Activated CD8-positive, alpha-beta memory T cell treated with anti-CD3 and anti-CD28 coated beads, Interleukin-2, amount 50 U/mL, for 1 hour (primary cell): ENCODE measurements around the gene RXFP3.
"Not testable (repeated sequence)": the region's sequence is repeated elsewhere in the genome, so short reads cannot be mapped to it uniquely, and the experiment has no call there.

Experiments used
- DNase-seq: peaks from one replicate; pipeline ENCODE4 v3.0.0-alpha.2; 2020; ENCODE audit errors: extremely low read depth

Gene RXFP3

GRCh38 chr5:33936381-33937016 lies at the start of gene RXFP3:
Gene RXFP3 (plus strand): TSS chr5:33936386. CDS start chr5:33936741, 355 bp downstream.
- DNase-seq, result no peak

- DNase-seq, result no peak
These were observed 48.9 kb upstream of the RXFP3 start for GRCh38 chr5:33887268-33887667.

GRCh38 chr5:33888587-33888986 lies 47.6 kb upstream of the RXFP3 start:
- no peak for DNase-seq

DNA sequence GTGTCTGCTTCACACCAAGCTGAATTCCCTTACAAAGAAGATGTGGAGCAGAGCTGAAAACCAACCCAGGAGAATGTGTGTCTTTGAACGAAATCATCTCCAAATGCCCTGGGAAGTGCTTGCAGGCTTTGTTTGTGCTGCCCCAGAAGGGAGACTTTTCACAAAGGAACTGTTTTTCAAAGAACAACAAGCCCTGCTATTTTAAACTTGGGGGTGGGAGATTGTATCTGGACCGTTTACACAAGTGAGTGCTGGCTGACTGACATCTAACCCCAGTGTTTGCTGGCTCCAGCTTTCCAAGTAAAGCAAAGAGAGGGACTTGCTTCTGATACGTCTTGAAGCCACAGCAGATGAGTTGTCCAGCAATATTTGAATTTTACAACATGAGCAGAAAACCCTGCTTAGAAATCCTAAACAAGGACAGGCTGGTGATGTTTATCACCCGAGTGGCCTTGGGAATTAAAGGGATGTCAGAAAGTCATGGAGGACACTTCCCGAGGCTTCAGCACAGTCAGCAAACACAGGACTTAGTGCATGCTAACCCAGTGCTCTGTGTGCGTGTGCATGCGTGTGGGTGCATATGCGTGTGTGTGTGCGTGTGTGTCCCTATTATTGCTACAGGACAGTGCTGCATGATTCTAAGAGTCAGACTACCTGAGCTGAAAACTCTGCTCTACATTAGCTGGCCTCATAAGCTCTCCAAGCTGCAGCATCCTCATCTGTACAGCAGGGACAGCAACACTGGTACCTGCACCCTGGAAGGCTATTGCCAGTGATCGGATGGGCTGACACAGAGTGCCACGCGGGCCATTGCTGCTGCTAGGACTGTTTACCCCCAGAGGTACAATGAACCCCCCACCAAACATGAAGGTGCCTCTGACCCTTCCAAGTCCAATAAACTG lies 45.8 kb upstream of the RXFP3 start:
- no peak for DNase-seq

GRCh38 chr5:33891446-33891787 lies 44.8 kb upstream of the RXFP3 start:
- no peak for DNase-seq

DNA sequence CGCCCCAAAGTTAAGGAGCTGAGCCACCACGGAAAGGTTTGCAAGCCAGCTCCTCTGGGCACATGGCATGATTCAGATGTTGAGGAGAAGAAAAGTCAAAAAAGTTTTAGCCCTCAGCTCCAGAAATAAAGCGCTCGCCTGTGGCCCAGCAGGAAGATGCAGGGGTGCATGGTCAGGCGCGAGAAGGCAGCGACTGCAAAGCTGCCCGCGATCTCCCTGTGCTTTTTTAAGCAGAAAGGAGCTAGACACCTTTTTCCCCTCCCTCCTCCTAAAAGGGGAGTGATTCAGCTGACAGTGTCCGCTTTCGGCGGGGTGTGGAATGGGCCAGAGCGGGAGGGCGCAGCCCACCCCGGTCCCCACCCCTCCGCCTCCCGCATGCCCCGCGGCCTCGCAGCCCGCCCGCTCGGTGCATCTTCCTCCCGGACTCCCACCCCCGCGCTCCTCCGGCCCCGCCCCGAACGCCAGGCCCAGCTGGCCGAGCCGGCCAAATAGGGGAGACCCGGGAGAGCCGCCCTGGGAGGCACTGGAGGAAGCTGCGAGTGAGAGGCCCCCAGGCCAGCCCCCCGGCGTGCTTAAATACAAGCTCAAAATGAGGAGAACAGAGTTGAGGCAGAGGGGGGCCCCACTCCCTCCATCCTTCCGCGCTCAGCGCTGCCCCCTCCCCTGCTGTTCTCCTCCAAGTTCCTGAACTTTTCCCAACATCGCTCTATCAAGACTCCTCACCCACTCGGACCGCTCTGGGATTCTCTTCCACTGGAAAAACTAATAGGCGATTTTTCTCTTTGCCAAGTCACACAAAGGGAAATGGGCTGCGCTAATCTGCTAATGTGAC lies 44.2 kb upstream of the RXFP3 start, which contains the start of gene ADAMTS12:
TSS of gene ADAMTS12 (minus strand) at position 203 of the 832 bp plus-strand sequence. CDS start at position 69, 134 bp downstream.
- no peak for DNase-seq

- no peak for DNase-seq
These were observed 43.5 kb upstream of the RXFP3 start for GRCh38 chr5:33892620-33893137.

DNA sequence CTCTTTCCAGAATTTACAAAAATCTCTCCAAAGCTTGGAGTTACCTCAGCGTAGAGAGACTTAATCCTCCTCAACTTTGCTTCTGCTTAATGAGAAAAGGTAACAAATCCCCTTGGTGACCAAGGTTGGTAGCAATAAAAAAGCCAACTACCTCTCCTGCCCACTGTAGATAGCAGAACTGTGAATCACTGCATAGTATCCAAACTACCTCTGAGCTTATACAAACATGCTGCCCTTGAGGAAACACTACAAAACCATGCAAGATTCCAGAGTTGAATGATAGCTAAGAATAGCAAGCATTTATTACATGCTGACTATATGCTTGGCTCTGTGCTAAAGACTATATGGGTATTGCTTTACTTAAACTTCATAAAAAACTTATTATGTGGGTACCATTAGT lies 41.6 kb upstream of the RXFP3 start:
- no peak for DNase-seq

DNA sequence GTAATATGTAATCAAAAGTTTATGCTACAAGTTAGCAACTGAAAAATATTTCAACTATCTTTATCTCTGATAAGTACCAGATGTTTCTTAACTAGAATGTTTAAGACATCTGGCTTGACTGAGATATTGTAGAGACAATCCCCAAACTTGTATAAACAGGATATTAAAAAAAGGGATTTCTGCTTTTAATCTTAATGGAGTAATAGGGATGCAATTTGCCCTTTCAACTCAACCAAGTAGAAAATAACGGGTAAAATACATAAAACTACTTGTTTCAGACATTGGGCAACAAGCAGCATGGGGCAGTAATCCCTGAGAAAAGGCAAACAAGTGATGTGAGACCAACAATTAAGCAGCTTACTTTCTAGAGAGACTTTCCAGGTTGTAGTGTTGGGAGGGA lies 35.0 kb upstream of the RXFP3 start:
- no peak for DNase-seq

- DNase-seq, result no peak
These were observed 33.1 kb upstream of the RXFP3 start for GRCh38 chr5:33903118-33903517.

- DNase-seq, result no peak
These were observed 30.8 kb upstream of the RXFP3 start for GRCh38 chr5:33905381-33905780.

GRCh38 chr5:33906248-33906647 lies 29.9 kb upstream of the RXFP3 start:
- DNase-seq, result not testable (repeated sequence)

DNA sequence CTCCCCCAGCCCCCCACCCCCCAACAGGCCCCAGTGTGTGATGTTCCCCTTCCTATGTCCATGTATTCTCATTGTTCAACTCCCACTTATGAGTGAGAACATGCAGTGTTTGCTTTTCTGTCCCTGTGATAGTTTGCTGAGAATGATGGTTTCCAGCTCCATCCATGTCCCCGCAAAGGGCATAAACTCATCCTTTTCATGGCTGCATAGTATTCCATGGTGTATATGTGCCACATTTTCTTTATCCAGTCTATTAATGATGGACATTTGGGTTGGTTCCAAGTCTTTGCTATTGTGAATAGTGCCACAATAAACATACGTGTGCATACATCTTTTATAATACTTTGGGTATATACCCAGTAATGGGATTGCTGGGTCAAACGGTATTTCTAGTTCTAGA lies 21.3 kb upstream of the RXFP3 start:
- DNase-seq, result not testable (repeated sequence)

- no peak for DNase-seq
These were observed 15.2 kb upstream of the RXFP3 start for GRCh38 chr5:33921002-33921401.

DNA sequence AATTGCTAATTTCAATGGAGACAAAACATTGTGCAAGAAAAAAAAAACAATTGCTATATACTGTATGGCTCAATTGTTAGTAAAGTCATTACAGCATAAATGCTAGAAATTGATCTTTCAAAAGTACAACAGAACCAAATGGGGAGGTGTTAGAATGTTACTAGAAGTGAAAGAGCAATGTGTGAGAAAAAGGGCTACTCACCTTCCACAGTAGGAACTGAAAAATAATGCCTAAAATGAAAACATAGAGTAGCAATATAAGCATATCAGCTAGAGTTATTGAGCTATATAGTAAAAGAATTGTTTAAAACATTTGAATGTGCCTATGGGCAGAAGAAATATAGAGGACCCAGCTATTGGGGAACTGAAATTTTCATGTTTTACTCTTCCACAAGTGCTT lies 10.9 kb upstream of the RXFP3 start:
- DNase-seq, result no peak

DNA sequence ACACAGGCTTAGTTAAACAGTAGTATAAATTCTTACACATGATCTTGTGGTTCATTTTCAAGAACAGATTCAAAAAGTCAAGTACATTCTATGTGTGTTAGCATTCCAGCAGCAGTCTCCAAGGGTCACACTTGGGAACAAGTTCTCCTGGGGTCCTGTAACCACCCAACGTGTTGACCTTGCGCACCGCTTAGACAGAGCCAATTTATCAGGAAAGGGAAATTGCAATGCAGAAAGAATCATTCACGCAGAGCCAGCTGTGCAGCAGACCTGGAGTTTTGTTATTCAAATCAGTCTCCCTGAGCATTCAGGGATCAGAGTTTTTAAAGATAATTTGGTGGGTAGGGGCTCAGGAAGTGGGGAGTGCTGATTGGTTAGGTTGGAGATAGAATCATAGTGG lies 8.5 kb upstream of the RXFP3 start:
- DNase-seq, result no peak

- DNase-seq, result no peak
These were observed 7.9 kb upstream of the RXFP3 start for GRCh38 chr5:33928283-33928682.

GRCh38 chr5:33929925-33930690 lies 6.1 kb upstream of the RXFP3 start:
- DNase-seq, result no peak

DNA sequence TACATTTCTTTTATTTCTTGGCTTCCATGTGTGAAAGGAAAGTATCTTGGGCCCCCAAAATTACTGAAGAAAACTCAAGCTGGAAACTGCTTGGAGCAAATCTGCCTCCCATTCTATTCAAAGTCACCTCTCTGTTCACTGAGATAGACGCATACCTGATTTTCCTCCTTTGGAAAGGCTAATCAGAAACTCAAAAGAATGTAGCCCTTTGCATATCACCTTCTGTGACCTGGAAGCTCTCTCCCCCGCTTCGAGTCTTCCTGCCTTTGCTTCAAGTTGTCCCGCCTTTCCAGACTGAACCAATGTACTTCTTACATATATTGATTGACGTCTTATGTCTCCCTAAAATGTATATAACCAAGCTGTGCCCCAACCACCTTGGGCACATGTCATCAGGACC lies 5.0 kb upstream of the RXFP3 start:
- DNase-seq, result no peak

DNA sequence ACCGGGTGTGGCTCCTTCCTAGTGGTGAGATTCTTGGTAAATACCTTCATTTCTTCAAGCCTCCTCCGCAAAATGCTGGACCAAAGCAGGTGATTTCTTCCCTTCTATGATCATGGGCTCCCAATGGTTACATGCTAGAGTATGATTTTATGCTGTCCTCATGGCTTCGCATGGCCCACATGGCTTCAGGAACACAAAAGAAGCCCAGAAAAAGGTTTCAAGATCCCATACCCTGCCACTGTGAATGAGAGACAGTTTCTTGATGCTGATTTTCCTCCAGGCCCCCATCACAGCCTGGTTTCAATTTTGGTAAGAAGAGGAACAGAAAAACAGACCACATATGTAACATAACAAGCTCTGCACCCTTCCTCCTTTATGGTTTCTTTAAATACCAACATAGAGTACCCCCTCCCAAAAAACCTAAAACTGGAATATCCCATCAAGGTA lies 2.4 kb upstream of the RXFP3 start:
- no peak for DNase-seq

GRCh38 chr5:33934176-33934575 lies 2.0 kb upstream of the RXFP3 start:
- DNase-seq, result no peak
